Right lobe of liver (tissue), 4 donors: ENCODE results near the gene MAP2K6.

Source experiments
- POLR2A ChIP-seq: fragments of 450-650 bp; IDR thresholded peaks from one replicate; pipeline ENCODE4 v1.6.1; 2017; ENCODE audit warnings: antibody characterized with exemption, mild to moderate bottlenecking
- TF ChIP-seq, protein P1 (sequence below), 4 donors: fragments of 200-600 bp in 3 of 4; fragments of 450-650 bp in 1 of 4; IDR thresholded peaks; one replicate each; pipeline versions ENCODE4 v1.5.1 to v1.8.0; 2016 to 2022; ENCODE audit warnings: antibody characterized with exemption in 4 of 4, mild to moderate bottlenecking in 2 of 4
- donor health status: DM: no; HTN: no; CAD: no.
- donor health status: DM: no; HTN: no; CAD: no.
- donor health status: DM: no; HTN: yes; CAD: no.

DNA sequence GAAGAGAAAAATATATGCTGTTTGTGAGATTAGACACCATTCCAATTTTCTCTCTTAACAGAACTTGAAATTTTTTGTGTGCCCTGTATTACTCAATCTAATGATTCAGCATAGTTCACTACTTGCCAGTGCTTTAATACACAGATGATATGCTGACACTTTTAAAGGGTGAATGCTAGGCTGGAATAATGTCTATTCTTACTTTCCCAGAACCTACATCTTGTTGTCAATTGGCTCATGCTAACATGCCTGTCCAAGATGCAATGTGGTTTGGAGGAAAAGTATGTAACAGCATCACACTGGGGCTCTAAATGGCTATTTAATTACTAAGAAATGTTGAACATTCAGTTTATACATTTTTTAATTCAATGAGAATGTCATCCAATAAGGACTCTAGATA, 7.6 kb upstream of the MAP2K6 start:
- no peak for TF ChIP-seq POLR2A
- TF ChIP-seq, protein P1, sequence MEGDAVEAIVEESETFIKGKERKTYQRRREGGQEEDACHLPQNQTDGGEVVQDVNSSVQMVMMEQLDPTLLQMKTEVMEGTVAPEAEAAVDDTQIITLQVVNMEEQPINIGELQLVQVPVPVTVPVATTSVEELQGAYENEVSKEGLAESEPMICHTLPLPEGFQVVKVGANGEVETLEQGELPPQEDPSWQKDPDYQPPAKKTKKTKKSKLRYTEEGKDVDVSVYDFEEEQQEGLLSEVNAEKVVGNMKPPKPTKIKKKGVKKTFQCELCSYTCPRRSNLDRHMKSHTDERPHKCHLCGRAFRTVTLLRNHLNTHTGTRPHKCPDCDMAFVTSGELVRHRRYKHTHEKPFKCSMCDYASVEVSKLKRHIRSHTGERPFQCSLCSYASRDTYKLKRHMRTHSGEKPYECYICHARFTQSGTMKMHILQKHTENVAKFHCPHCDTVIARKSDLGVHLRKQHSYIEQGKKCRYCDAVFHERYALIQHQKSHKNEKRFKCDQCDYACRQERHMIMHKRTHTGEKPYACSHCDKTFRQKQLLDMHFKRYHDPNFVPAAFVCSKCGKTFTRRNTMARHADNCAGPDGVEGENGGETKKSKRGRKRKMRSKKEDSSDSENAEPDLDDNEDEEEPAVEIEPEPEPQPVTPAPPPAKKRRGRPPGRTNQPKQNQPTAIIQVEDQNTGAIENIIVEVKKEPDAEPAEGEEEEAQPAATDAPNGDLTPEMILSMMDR (IDR thresholded peaks at IDR 0.05): no peak
